MM.1S (cell line): ENCODE measurements around the gene EGF.

ENCODE experiments used
- DNase-seq: peaks from one replicate; pipeline ENCODE4 v3.0.0-alpha.2; 2015
- H2AFZ ChIP-seq: fragments of 300-600 bp; sonication (generic); 2 replicates; pipeline ENCODE4 v1.6.0; 2016; ENCODE audit warnings: antibody characterized with exemption, low read length
- H3F3A ChIP-seq: fragments of 300-600 bp; sonication (generic); 2 replicates; pipeline ENCODE4 v1.6.1; 2016; ENCODE audit warnings: mild to moderate bottlenecking, antibody characterized with exemption, low read length, moderate library complexity, mixed read lengths; ENCODE audit not compliant: insufficient read depth
- H3K27ac ChIP-seq: fragments of 300-600 bp; sonication (generic); 2 replicates; pipeline ENCODE4 v1.5.1; 2016; ENCODE audit warnings: mild to moderate bottlenecking, low read length
- H3K27me3 ChIP-seq: fragments of 300-600 bp; sonication (generic); replicated peaks from 2 replicates; pipeline ENCODE4 v1.6.0; 2016; ENCODE audit warnings: low read length; ENCODE audit not compliant: insufficient read depth
- H3K36me3 ChIP-seq: fragments of 300-600 bp; sonication (generic); replicated peaks from 2 replicates; pipeline ENCODE4 v1.6.1; 2016; ENCODE audit warnings: mild to moderate bottlenecking, low read length, mixed read lengths; ENCODE audit not compliant: insufficient read depth
- H3K4me1 ChIP-seq: fragments of 300-600 bp; sonication (generic); 2 replicates; pipeline ENCODE4 v1.6.1; 2016; ENCODE audit warnings: low read length, mixed read lengths
- H3K4me2 ChIP-seq: fragments of 300-600 bp; sonication (generic); 2 replicates; pipeline ENCODE4 v1.6.0; 2016; ENCODE audit warnings: low read depth, low read length
- H3K4me3 ChIP-seq: fragments of 300-600 bp; sonication (generic); 2 replicates; pipeline ENCODE4 v1.5.1; 2016; ENCODE audit warnings: low read length, mixed read lengths
- H3K79me2 ChIP-seq: fragments of 300-600 bp; sonication (generic); 2 replicates; pipeline ENCODE4 v1.6.1; 2016; ENCODE audit warnings: mixed run types, low read length, mixed read lengths
- H3K9ac ChIP-seq: fragments of 300-600 bp; sonication (generic); 2 replicates; pipeline ENCODE4 v1.6.1; 2016; ENCODE audit warnings: low read length, mixed read lengths
- H3K9me2 ChIP-seq: fragments of 300-600 bp; sonication (generic); replicated peaks from 2 replicates; pipeline ENCODE4 v1.6.1; 2016; ENCODE audit warnings: mild to moderate bottlenecking, low read length, mixed read lengths; ENCODE audit not compliant: insufficient read depth
- H3K9me3 ChIP-seq: fragments of 300-600 bp; sonication (generic); replicated peaks from 2 replicates; pipeline ENCODE4 v1.6.1; 2016; ENCODE audit warnings: mild to moderate bottlenecking, low read length, mixed read lengths; ENCODE audit not compliant: insufficient read depth
- H4K20me1 ChIP-seq: fragments of 300-600 bp; sonication (generic); 2 replicates; pipeline ENCODE4 v1.6.1; 2016; ENCODE audit warnings: mild to moderate bottlenecking, low read length, moderate library complexity, mixed read lengths; ENCODE audit not compliant: insufficient read depth
- CTCF ChIP-seq: fragments of 300-600 bp; sonication (generic); IDR thresholded peaks from 2 replicates; pipeline ENCODE4 v1.5.1; 2016; ENCODE audit warnings: antibody characterized with exemption, low read length, mixed read lengths
- EZH2 ChIP-seq: fragments of 300-600 bp; sonication (generic); optimal IDR thresholded peaks from 2 replicates; pipeline ENCODE3; 2017; ENCODE audit warnings: low read depth, mild to moderate bottlenecking, antibody characterized with exemption, low read length, mixed read lengths
- EZH2phosphoT487 ChIP-seq: fragments of 300-600 bp; sonication (generic); IDR thresholded peaks from 2 replicates; pipeline ENCODE4 v1.6.1; 2018; ENCODE audit warnings: antibody characterized with exemption, low read length

EGF gene

GRCh38 chr4:110049951-110050925 is 137.6 kb downstream of the EGF start:
- Histone ChIP-seq H3K9ac (no peak overlapping the region), H2AFZ (no peak overlapping the region), H3F3A (0 out of 2 replicates have a peak, but pooled peaks cover 3% of the 10 kb centered on the region), H3K27ac (no peak overlapping the region), H3K79me2 (no peaks in the 10 kb centered on the region), H4K20me1 (no peaks in the 10 kb centered on the region), H3K4me2 (no peak overlapping the region), H3K9me3 (no peaks in the 10 kb centered on the region), H3K4me1 (peaks cover 11% of the 10 kb centered on the region), H3K9me2 (no peaks in the 10 kb centered on the region), H3K27me3 (no peaks in the 10 kb centered on the region), H3K36me3 (no peaks in the 10 kb centered on the region), H3K4me3 (no peak overlapping the region)
- no peak for TF ChIP-seq EZH2
- no peak for TF ChIP-seq EZH2phosphoT487
- peak; percentile 78 for TF ChIP-seq CTCF
- DNase-seq: peak; percentile 44

- no peaks in the 10 kb centered on the region for H3K36me3 ChIP-seq
- no peaks in the 10 kb centered on the region for H4K20me1 ChIP-seq
- peaks cover 26% of the 10 kb centered on the region for H3F3A ChIP-seq
- peak overlapping the region; percentile 70 for H3K4me2 ChIP-seq
- H3K9me2 ChIP-seq: no peaks in the 10 kb centered on the region
- no peak for TF ChIP-seq EZH2phosphoT487
- TF ChIP-seq EZH2: no peak
- TF ChIP-seq CTCF: no peak
- H3K9ac ChIP-seq: no peak overlapping the region; the same call in 1 of the 2 replicates
- H3K27me3 ChIP-seq: no peaks in the 10 kb centered on the region
- H3K27ac ChIP-seq: peak overlapping the region; percentile 73; the same call in 1 of the 2 replicates
- peaks cover 43% of the 10 kb centered on the region for H3K4me1 ChIP-seq
- H3K79me2 ChIP-seq: no peaks in the 10 kb centered on the region
- H3K4me3 ChIP-seq: peak overlapping the region; percentile 35; the same call in 1 of the 2 replicates
- peak overlapping the region; percentile 0; the same call in 1 of the 2 replicates for H2AFZ ChIP-seq
- no peaks in the 10 kb centered on the region for H3K9me3 ChIP-seq
- DNase-seq: peak; percentile 91
Observed at GRCh38 chr4:110055158-110055768, 142.6 kb downstream of the EGF start.

- no peaks in the 10 kb centered on the region for H3K36me3 ChIP-seq
- H2AFZ ChIP-seq: no peak overlapping the region
- H3K9me3 ChIP-seq: no peaks in the 10 kb centered on the region
- H3K9me2 ChIP-seq: no peaks in the 10 kb centered on the region
- no peaks in the 10 kb centered on the region for H4K20me1 ChIP-seq
- no peaks in the 10 kb centered on the region for H3K79me2 ChIP-seq
- H3K4me2 ChIP-seq: peak overlapping the region; percentile 66
- no peak for TF ChIP-seq CTCF
- no peak for TF ChIP-seq EZH2
- TF ChIP-seq EZH2phosphoT487: no peak
- peak overlapping the region; percentile 47; the same call in 1 of the 2 replicates for H3K27ac ChIP-seq
- H3K4me3 ChIP-seq: no peak overlapping the region
- peaks cover 32% of the 10 kb centered on the region for H3F3A ChIP-seq
- peaks cover 53% of the 10 kb centered on the region for H3K4me1 ChIP-seq
- DNase-seq: no peak
- H3K27me3 ChIP-seq: no peaks in the 10 kb centered on the region
- H3K9ac ChIP-seq: no peak overlapping the region
Observed at GRCh38 chr4:110058677-110059076, 146.0 kb downstream of the EGF start.
